CD4-positive, CD25-positive, alpha-beta regulatory T cell (primary cell): ENCODE measurements around the gene RPL28. TPM values are rescaled to one million over a fixed set of nuclear protein-coding genes. Genes with fewer than 3 reads are reported as not detected.

Experiments
- ATAC-seq, 2 donors: fragments of 150-1000 bp; cut with Tn5 transposase; one replicate each; pipeline ENCODE4 v1.10.0; 2021; ENCODE audit warnings: low read depth in 2 of 2, moderate number of reproducible peaks in 2 of 2, moderate library complexity in 1 of 2
- DNase-seq, 3 donors: peaks; one replicate each; pipeline versions ENCODE4 v3.0.0 to v3.0.0-alpha.2; 2012 to 2022; ENCODE audit warnings: mixed read lengths in 1 of 3
- H3K27ac ChIP-seq: one replicate; pipeline ENCODE4 v1.7.0; 2013; ENCODE audit warnings: mild to moderate bottlenecking, low read length; ENCODE audit not compliant: insufficient read depth, poor library complexity, severe bottlenecking
- H3K27me3 ChIP-seq: one replicate; pipeline ENCODE4 v1.7.0; 2013; ENCODE audit warnings: low read length; ENCODE audit not compliant: control insufficient read depth, insufficient read depth
- H3K36me3 ChIP-seq: one replicate; pipeline ENCODE4 v1.7.0; 2013; ENCODE audit warnings: mild to moderate bottlenecking, low read length, moderate library complexity; ENCODE audit not compliant: control insufficient read depth, insufficient read depth
- H3K4me1 ChIP-seq: 2 replicates; pipeline ENCODE4 v1.7.0; 2013; ENCODE audit warnings: mild to moderate bottlenecking, low read length; ENCODE audit not compliant: insufficient read depth, control insufficient read depth, poor library complexity, severe bottlenecking
- H3K4me3 ChIP-seq: one replicate; pipeline ENCODE4 v1.7.0; 2013; ENCODE audit warnings: low read depth, mild to moderate bottlenecking, low read length, moderate library complexity
- H3K9me3 ChIP-seq, 2 experiments: 1 replicate in 1 of 2; 2 replicates in 1 of 2; pipeline ENCODE4 v1.7.0; 2013; ENCODE audit warnings: low read length in 2 of 2, mild to moderate bottlenecking in 1 of 2, moderate library complexity in 1 of 2; ENCODE audit not compliant: control insufficient read depth in 2 of 2
- H3K27ac Mint-ChIP-seq, 3 donors: one replicate each; pipeline ENCODE4 v1.8.0; 2020 to 2022; ENCODE audit warnings: mild to moderate bottlenecking in 3 of 3, mixed read lengths in 3 of 3, moderate library complexity in 2 of 3
- H3K27me3 Mint-ChIP-seq: one replicate; pipeline ENCODE4 v1.8.0; 2022; ENCODE audit warnings: mild to moderate bottlenecking, mixed read lengths
- H3K36me3 Mint-ChIP-seq: one replicate; pipeline ENCODE4 v1.8.0; 2020; ENCODE audit warnings: mixed read lengths
- H3K4me1 Mint-ChIP-seq, 4 donors: one replicate each; pipeline ENCODE4 v1.8.0; 2020 to 2022; ENCODE audit warnings: mixed read lengths in 4 of 4, mild to moderate bottlenecking in 1 of 4
- H3K4me3 Mint-ChIP-seq, 4 donors: one replicate each; pipeline ENCODE4 v1.8.0; 2020 to 2022; ENCODE audit warnings: mild to moderate bottlenecking in 4 of 4, mixed read lengths in 4 of 4, moderate library complexity in 3 of 4
- H3K9me3 Mint-ChIP-seq, 7 donors: one replicate each; pipeline ENCODE4 v1.8.0; 2020 to 2022; ENCODE audit warnings: mixed read lengths in 7 of 7, mild to moderate bottlenecking in 3 of 7, moderate library complexity in 2 of 7
- polyA plus RNA-seq, 4 donors: library from polyadenylated mRNA; unstranded; fragments of 300-500 nt; fragmentation: Illumina TruSeq; gene quantifications; one replicate each; pipeline ENCODE4 v1.2.3, GENCODE V29; 2021
- total RNA-seq: library from RNA; stranded (reverse); gene quantifications from one replicate; pipeline ENCODE4 v1.2.3, GENCODE V29; 2022

RPL28 gene
- total and polyA plus RNA-seq, 5 donors from 2014 or later = 527 to 2,934 (median 686) TPM

GRCh38 chr19:55341595-55342531 is 43.9 kb upstream of the RPL28 start:
- Mint-ChIP-seq H3K4me1 (peaks cover 5 to 28% (median 14%) of the 10 kb centered on the region in 4 donors), H3K36me3 (peaks cover 11% of the 10 kb centered on the region), H3K27me3 (peaks cover 24% of the 10 kb centered on the region), H3K4me3 (peak overlapping the region; percentile 71 to 85 (median 78)), H3K9me3 (peaks cover 0 to 1% (median 0%) of the 10 kb centered on the region in 7 donors), H3K27ac (peak overlapping the region in 1 of 3 donors; percentile 59)
- H3K9me3 ChIP-seq = no peaks in the 10 kb centered on the region
- no peak overlapping the region for H3K4me3 ChIP-seq
- no peaks in the 10 kb centered on the region for H3K36me3 ChIP-seq
- no peak for ATAC-seq
- no peak for DNase-seq
- H3K27ac ChIP-seq = no peak overlapping the region
- no peaks in the 10 kb centered on the region for H3K27me3 ChIP-seq
- peaks cover 27% of the 10 kb centered on the region for H3K4me1 ChIP-seq

- H3K9me3 ChIP-seq = no peaks in the 10 kb centered on the region
- H3K27me3 ChIP-seq = no peaks in the 10 kb centered on the region
- peaks cover 8% of the 10 kb centered on the region for H3K27me3 Mint-ChIP-seq
- H3K4me3 Mint-ChIP-seq = no peak overlapping the region
- H3K36me3 Mint-ChIP-seq = peaks cover 11% of the 10 kb centered on the region
- H3K4me1 Mint-ChIP-seq = peaks cover 0 to 19% (median 7%) of the 10 kb centered on the region in 4 donors
- no peak overlapping the region for H3K27ac Mint-ChIP-seq
- ATAC-seq (no peak), DNase-seq (no peak)
- H3K4me1 ChIP-seq = peaks cover 15% of the 10 kb centered on the region
- H3K9me3 Mint-ChIP-seq = peaks cover 0 to 2% (median 0%) of the 10 kb centered on the region in 7 donors
- no peak overlapping the region for H3K4me3 ChIP-seq
- no peaks in the 10 kb centered on the region for H3K36me3 ChIP-seq
- H3K27ac ChIP-seq = no peak overlapping the region
Measured at GRCh38 chr19:55344444-55344843, 41.3 kb upstream of the RPL28 start.

- H3K4me1 Mint-ChIP-seq = peaks cover 0 to 14% (median 4%) of the 10 kb centered on the region in 4 donors
- no peak overlapping the region for H3K4me3 Mint-ChIP-seq
- H3K27ac Mint-ChIP-seq = no peak overlapping the region
Measured at GRCh38 chr19:55345101-55345817, 40.5 kb upstream of the RPL28 start.

GRCh38 chr19:55345818-55346724 is 39.7 kb upstream of the RPL28 start:
- DNase-seq = no peak
- ATAC-seq = no peak
- no peaks in the 10 kb centered on the region for H3K27me3 ChIP-seq
- H3K27ac Mint-ChIP-seq = no peak overlapping the region
- H3K27ac ChIP-seq = no peak overlapping the region
- H3K4me1 ChIP-seq = peaks cover 4% of the 10 kb centered on the region
- no peak overlapping the region for H3K4me3 ChIP-seq
- no peaks in the 10 kb centered on the region for H3K36me3 ChIP-seq
- no peak overlapping the region for H3K4me3 Mint-ChIP-seq
- H3K9me3 Mint-ChIP-seq = peaks cover 0 to 2% (median 0%) of the 10 kb centered on the region in 7 donors
- H3K4me1 Mint-ChIP-seq = peaks cover 0 to 8% (median 4%) of the 10 kb centered on the region in 4 donors
- peaks cover 12% of the 10 kb centered on the region for H3K27me3 Mint-ChIP-seq
- no peaks in the 10 kb centered on the region for H3K9me3 ChIP-seq
- H3K36me3 Mint-ChIP-seq = peaks cover 11% of the 10 kb centered on the region

More at GRCh38 chr19:55345101-55345817, 40.5 kb upstream of the RPL28 start:
- Histone ChIP-seq H3K27me3 (no peaks in the 10 kb centered on the region), H3K4me3 (no peak overlapping the region), H3K4me1 (peaks cover 12% of the 10 kb centered on the region), H3K36me3 (no peaks in the 10 kb centered on the region), H3K9me3 (no peaks in the 10 kb centered on the region), H3K27ac (no peak overlapping the region)
- Mint-ChIP-seq H3K27me3 (peaks cover 4% of the 10 kb centered on the region), H3K36me3 (peaks cover 11% of the 10 kb centered on the region), H3K9me3 (peaks cover 0 to 2% (median 0%) of the 10 kb centered on the region in 7 donors)
- ATAC-seq = no peak
- no peak for DNase-seq

GRCh38 chr19:55346725-55347441 is 38.8 kb upstream of the RPL28 start:
- no peak overlapping the region for H3K4me3 Mint-ChIP-seq
- no peaks in the 10 kb centered on the region for H3K36me3 ChIP-seq
- H3K4me1 Mint-ChIP-seq = peaks cover 0 to 7% (median 4%) of the 10 kb centered on the region in 4 donors
- ATAC-seq (no peak), DNase-seq (no peak)
- H3K9me3 ChIP-seq = no peaks in the 10 kb centered on the region
- H3K4me1 ChIP-seq = no peaks in the 10 kb centered on the region
- no peak overlapping the region for H3K27ac Mint-ChIP-seq
- H3K27me3 ChIP-seq = peaks cover 2% of the 10 kb centered on the region
- H3K27ac ChIP-seq = no peak overlapping the region
- peaks cover 21% of the 10 kb centered on the region for H3K27me3 Mint-ChIP-seq
- H3K4me3 ChIP-seq = no peak overlapping the region
- H3K36me3 Mint-ChIP-seq = peaks cover 11% of the 10 kb centered on the region
- peaks cover 0 to 4% (median 0%) of the 10 kb centered on the region in 7 donors for H3K9me3 Mint-ChIP-seq

- H3K27me3 ChIP-seq = peaks cover 7% of the 10 kb centered on the region
- H3K36me3 ChIP-seq = no peaks in the 10 kb centered on the region
- Mint-ChIP-seq H3K4me1 (peaks cover 0 to 13% (median 6%) of the 10 kb centered on the region in 4 donors), H3K9me3 (peaks cover 0 to 4% (median 0%) of the 10 kb centered on the region in 7 donors), H3K27me3 (peaks cover 27% of the 10 kb centered on the region), H3K4me3 (no peak overlapping the region), H3K36me3 (peaks cover 11% of the 10 kb centered on the region), H3K27ac (no peak overlapping the region)
- no peak overlapping the region for H3K4me3 ChIP-seq
- H3K9me3 ChIP-seq = no peaks in the 10 kb centered on the region
- no peaks in the 10 kb centered on the region for H3K4me1 ChIP-seq
- no peak overlapping the region for H3K27ac ChIP-seq
- ATAC-seq = no peak
- DNase-seq = no peak
Measured at GRCh38 chr19:55347442-55348009, 38.2 kb upstream of the RPL28 start.
